Measurements from ENCODE around the gene GNL1. TPM values are rescaled to one million over a fixed set of nuclear protein-coding genes. Genes with fewer than 3 reads are reported as not detected.

Gene GNL1
- total RNA-seq, 1 experiment from 2014 or later, result 81.3 TPM

- DNase-seq, result no peak
- peak overlapping the region; percentile 69 for H3K27ac Mint-ChIP-seq (ENCODE audit: unreplicated experiment)
- no peaks in the 10 kb centered on the region for H3K9me3 Mint-ChIP-seq (ENCODE audit: low read depth, unreplicated experiment)
- H3K4me3 Mint-ChIP-seq (ENCODE audit: low read depth, unreplicated experiment), result peak overlapping the region; percentile 78
- H3K27me3 Mint-ChIP-seq (ENCODE audit: unreplicated experiment), result peaks cover 9% of the 10 kb centered on the region
- CTCF ChIA-PET, result no interaction called here
- TF ChIP-seq CTCF (IDR thresholded peaks at IDR 0.05; ENCODE audit: unreplicated experiment), result no peak
- H3K4me1 Mint-ChIP-seq (ENCODE audit: low read depth, unreplicated experiment), result peaks cover 47% of the 10 kb centered on the region
- intact Hi-C loops (cut with micrococcal nuclease; ENCODE audit: unreplicated experiment), result no loop called here
- H3K36me3 Mint-ChIP-seq (ENCODE audit: insufficient read depth, unreplicated experiment), result peaks cover 33% of the 10 kb centered on the region
- BruUV-seq (replicated peaks), result no TSS peak
Observed at GRCh38 chr6:30572148-30572547, 15.9 kb upstream of the GNL1 start.

- no peak for DNase-seq
- Mint-ChIP-seq H3K4me3 (ENCODE audit: low read depth, unreplicated experiment) (peak overlapping the region; percentile 78), H3K9me3 (ENCODE audit: low read depth, unreplicated experiment) (no peaks in the 10 kb centered on the region), H3K27me3 (ENCODE audit: unreplicated experiment) (peaks cover 9% of the 10 kb centered on the region), H3K27ac (ENCODE audit: unreplicated experiment) (peak overlapping the region; percentile 69), H3K4me1 (ENCODE audit: low read depth, unreplicated experiment) (peaks cover 47% of the 10 kb centered on the region), H3K36me3 (ENCODE audit: insufficient read depth, unreplicated experiment) (peaks cover 31% of the 10 kb centered on the region)
- TSS peak; percentile 73 for BruUV-seq (replicated peaks)
- CTCF ChIA-PET, result interaction anchor here (0.5 to 1.9 kb wide), 4 partner anchors 15 to 44 kb away, joined by 3 to 8 read pairs (median 6); partner anchors contain the start of genes GNL1 and PRR3
- no peak for TF ChIP-seq CTCF (IDR thresholded peaks at IDR 0.05; ENCODE audit: unreplicated experiment)
- intact Hi-C loops (cut with micrococcal nuclease; ENCODE audit: unreplicated experiment), result no loop called here
Observed at GRCh38 chr6:30571762-30572082, 15.4 kb upstream of the GNL1 start.

GRCh38 chr6:30571075-30571761, 14.9 kb upstream of the GNL1 start, which contains the start of gene ABCF1:
Gene ABCF1, plus strand, starts transcription at chr6:30571442. Its CDS starts 46 bp downstream, at chr6:30571488.
- intact Hi-C loops (cut with micrococcal nuclease; ENCODE audit: unreplicated experiment), result no loop called here
- Mint-ChIP-seq H3K36me3 (ENCODE audit: insufficient read depth, unreplicated experiment) (peaks cover 27% of the 10 kb centered on the region), H3K4me3 (ENCODE audit: low read depth, unreplicated experiment) (peak within 1 kb of the TSS; percentile 78), H3K27ac (ENCODE audit: unreplicated experiment) (peak within 1 kb of the TSS; percentile 69), H3K4me1 (ENCODE audit: low read depth, unreplicated experiment) (peaks cover 47% of the 10 kb centered on the region), H3K27me3 (ENCODE audit: unreplicated experiment) (peaks cover 9% of the 10 kb centered on the region), H3K9me3 (ENCODE audit: low read depth, unreplicated experiment) (no peaks in the 10 kb centered on the region)
- BruUV-seq (replicated peaks), result no TSS peak
- CTCF ChIA-PET, result interaction anchor here (0.5 to 1.9 kb wide), 6 partner anchors 15 to 516 kb away, joined by 3 to 8 read pairs (median 4); partner anchors contain the start of genes GNL1 and PRR3
- no peak for TF ChIP-seq CTCF (IDR thresholded peaks at IDR 0.05; ENCODE audit: unreplicated experiment)
- DNase-seq, result peak; percentile 100

GRCh38 chr6:30570740-30571074, 14.4 kb upstream of the GNL1 start:
- peaks cover 9% of the 10 kb centered on the region for H3K27me3 Mint-ChIP-seq (ENCODE audit: unreplicated experiment)
- CTCF ChIA-PET, result interaction anchor here (0.9 to 1.9 kb wide), 5 partner anchors 14 to 517 kb away, joined by 3 to 8 read pairs (median 3); partner anchors contain the start of genes GNL1 and PRR3
- intact Hi-C loops (cut with micrococcal nuclease; ENCODE audit: unreplicated experiment), result no loop called here

More at GRCh38 chr6:30570740-30571074, 14.4 kb upstream of the GNL1 start:
- peak overlapping the region; percentile 69 for H3K27ac Mint-ChIP-seq (ENCODE audit: unreplicated experiment)
- peaks cover 27% of the 10 kb centered on the region for H3K36me3 Mint-ChIP-seq (ENCODE audit: insufficient read depth, unreplicated experiment)
- peaks cover 47% of the 10 kb centered on the region for H3K4me1 Mint-ChIP-seq (ENCODE audit: low read depth, unreplicated experiment)
- DNase-seq, result no peak
- H3K4me3 Mint-ChIP-seq (ENCODE audit: low read depth, unreplicated experiment), result peak overlapping the region; percentile 78
- no peaks in the 10 kb centered on the region for H3K9me3 Mint-ChIP-seq (ENCODE audit: low read depth, unreplicated experiment)
- no peak for TF ChIP-seq CTCF (IDR thresholded peaks at IDR 0.05; ENCODE audit: unreplicated experiment)
- BruUV-seq (replicated peaks), result TSS peak; percentile 88

Measured in Calu3 (cell line).